GM21423 (cell line): ENCODE data around the gene PLPPR3.

Experiments used
- ATAC-seq: cut with Tn5 transposase; IDR thresholded peaks from one replicate; pipeline ENCODE4 v1.9.1; 2021; ENCODE audit warnings: mild to moderate bottlenecking, moderate library complexity; ENCODE audit not compliant: unreplicated experiment

PLPPR3 gene

GRCh38 chr19:821825-822503 is at the start of gene PLPPR3:
Gene PLPPR3, minus strand, starts transcription at chr19:821955. Its CDS starts 396 bp downstream, at chr19:821559.
- no peak for ATAC-seq

- no peak for ATAC-seq
These were observed 49.2 kb upstream of the PLPPR3 start for GRCh38 chr19:870963-871401.

GRCh38 chr19:870314-870713 is 48.6 kb upstream of the PLPPR3 start:
- no peak for ATAC-seq

GRCh38 chr19:869245-870177 is 47.8 kb upstream of the PLPPR3 start:
- ATAC-seq = no peak

- no peak for ATAC-seq
These were observed 46.9 kb upstream of the PLPPR3 start for GRCh38 chr19:868458-869244.

- no peak for ATAC-seq
These were observed 46.2 kb upstream of the PLPPR3 start for GRCh38 chr19:867855-868457.

GRCh38 chr19:867301-867793 is 45.6 kb upstream of the PLPPR3 start:
- ATAC-seq = no peak

- no peak for ATAC-seq
These were observed 45.1 kb upstream of the PLPPR3 start for GRCh38 chr19:866769-867300.

- ATAC-seq = no peak
These were observed 41.5 kb upstream of the PLPPR3 start for GRCh38 chr19:863315-863620.

- no peak for ATAC-seq
These were observed 41.0 kb upstream of the PLPPR3 start for GRCh38 chr19:862581-863314.

- ATAC-seq = no peak
These were observed 40.2 kb upstream of the PLPPR3 start for GRCh38 chr19:861756-862580.

GRCh38 chr19:861141-861755 is 39.5 kb upstream of the PLPPR3 start:
- ATAC-seq = no peak

- ATAC-seq = no peak
These were observed 37.4 kb upstream of the PLPPR3 start, which contains the start of gene CFD for GRCh38 chr19:858868-859843. Gene CFD, plus strand, starts transcription at chr19:859664. Its CDS starts 26 bp downstream, at chr19:859690.

- no peak for ATAC-seq
These were observed 36.5 kb upstream of the PLPPR3 start for GRCh38 chr19:858284-858683.

GRCh38 chr19:855566-856120 is 33.9 kb upstream of the PLPPR3 start:
- ATAC-seq = no peak

GRCh38 chr19:855142-855541 is 33.4 kb upstream of the PLPPR3 start:
- no peak for ATAC-seq

- ATAC-seq = no peak
These were observed 32.8 kb upstream of the PLPPR3 start for GRCh38 chr19:854549-854948.
